ENCODE results near the gene SCAF4. TPM values are rescaled to one million over a fixed set of nuclear protein-coding genes. Genes with fewer than 3 reads are reported as not detected.

The SCAF4 gene
- total RNA-seq, 1 donor from 2014 or later, result 49.7 TPM

GRCh38 chr21:31731056-31731856, 662 bp downstream of the SCAF4 start:
- peak overlapping the region; percentile 96 for H3K4me3 Mint-ChIP-seq (ENCODE audit: unreplicated experiment)
- TF ChIP-seq, protein P1, sequence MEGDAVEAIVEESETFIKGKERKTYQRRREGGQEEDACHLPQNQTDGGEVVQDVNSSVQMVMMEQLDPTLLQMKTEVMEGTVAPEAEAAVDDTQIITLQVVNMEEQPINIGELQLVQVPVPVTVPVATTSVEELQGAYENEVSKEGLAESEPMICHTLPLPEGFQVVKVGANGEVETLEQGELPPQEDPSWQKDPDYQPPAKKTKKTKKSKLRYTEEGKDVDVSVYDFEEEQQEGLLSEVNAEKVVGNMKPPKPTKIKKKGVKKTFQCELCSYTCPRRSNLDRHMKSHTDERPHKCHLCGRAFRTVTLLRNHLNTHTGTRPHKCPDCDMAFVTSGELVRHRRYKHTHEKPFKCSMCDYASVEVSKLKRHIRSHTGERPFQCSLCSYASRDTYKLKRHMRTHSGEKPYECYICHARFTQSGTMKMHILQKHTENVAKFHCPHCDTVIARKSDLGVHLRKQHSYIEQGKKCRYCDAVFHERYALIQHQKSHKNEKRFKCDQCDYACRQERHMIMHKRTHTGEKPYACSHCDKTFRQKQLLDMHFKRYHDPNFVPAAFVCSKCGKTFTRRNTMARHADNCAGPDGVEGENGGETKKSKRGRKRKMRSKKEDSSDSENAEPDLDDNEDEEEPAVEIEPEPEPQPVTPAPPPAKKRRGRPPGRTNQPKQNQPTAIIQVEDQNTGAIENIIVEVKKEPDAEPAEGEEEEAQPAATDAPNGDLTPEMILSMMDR (IDR thresholded peaks at IDR 0.05; ENCODE audit: unreplicated experiment), result peak; percentile 19
- H3K27me3 Mint-ChIP-seq (ENCODE audit: unreplicated experiment), result peaks cover 6% of the 10 kb centered on the region
- no peaks in the 10 kb centered on the region for H3K9me3 Mint-ChIP-seq (ENCODE audit: unreplicated experiment)
- peak; percentile 63 for DNase-seq (ENCODE audit: low spot score)
- H3K36me3 Mint-ChIP-seq (ENCODE audit: low read depth, unreplicated experiment), result peaks cover 4% of the 10 kb centered on the region
- H3K4me1 Mint-ChIP-seq (ENCODE audit: unreplicated experiment), result peaks cover 10% of the 10 kb centered on the region
- H3K27ac Mint-ChIP-seq (ENCODE audit: unreplicated experiment), result peak overlapping the region; percentile 94

DNA sequence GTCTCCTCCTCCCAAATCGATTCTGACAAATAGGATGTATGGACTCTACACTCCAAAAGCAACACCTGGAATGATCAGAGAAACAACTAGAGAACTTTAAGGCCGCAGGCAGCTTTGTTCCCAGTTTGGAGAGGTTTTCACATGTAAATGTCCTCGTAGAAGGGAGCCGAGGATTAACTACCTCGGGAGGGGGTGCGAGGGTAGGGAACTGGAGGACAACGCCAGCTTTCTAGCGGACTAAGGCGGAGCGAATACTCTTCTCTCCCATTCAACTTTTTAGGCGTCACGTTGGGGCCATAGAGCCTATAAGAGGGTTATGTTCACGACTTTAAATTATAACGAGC, 1.2 kb downstream of the SCAF4 start:
- peak overlapping the region; percentile 96 for H3K4me3 Mint-ChIP-seq (ENCODE audit: unreplicated experiment)
- H3K9me3 Mint-ChIP-seq (ENCODE audit: unreplicated experiment), result no peaks in the 10 kb centered on the region
- peaks cover 4% of the 10 kb centered on the region for H3K36me3 Mint-ChIP-seq (ENCODE audit: low read depth, unreplicated experiment)
- H3K27ac Mint-ChIP-seq (ENCODE audit: unreplicated experiment), result peak overlapping the region; percentile 94
- DNase-seq (ENCODE audit: low spot score), result no peak
- TF ChIP-seq, protein P1 (IDR thresholded peaks at IDR 0.05; ENCODE audit: unreplicated experiment), result no peak
- peaks cover 6% of the 10 kb centered on the region for H3K27me3 Mint-ChIP-seq (ENCODE audit: unreplicated experiment)
- peaks cover 8% of the 10 kb centered on the region for H3K4me1 Mint-ChIP-seq (ENCODE audit: unreplicated experiment)

- TF ChIP-seq, protein P1 (IDR thresholded peaks at IDR 0.05; ENCODE audit: unreplicated experiment), result no peak
- peak overlapping the region; percentile 96 for H3K4me3 Mint-ChIP-seq (ENCODE audit: unreplicated experiment)
- no peak for DNase-seq (ENCODE audit: low spot score)
- H3K36me3 Mint-ChIP-seq (ENCODE audit: low read depth, unreplicated experiment), result peaks cover 4% of the 10 kb centered on the region
- no peaks in the 10 kb centered on the region for H3K9me3 Mint-ChIP-seq (ENCODE audit: unreplicated experiment)
- no peak overlapping the region for H3K27ac Mint-ChIP-seq (ENCODE audit: unreplicated experiment)
- H3K4me1 Mint-ChIP-seq (ENCODE audit: unreplicated experiment), result peaks cover 7% of the 10 kb centered on the region
- H3K27me3 Mint-ChIP-seq (ENCODE audit: unreplicated experiment), result peaks cover 6% of the 10 kb centered on the region
Observed at GRCh38 chr21:31729622-31730343, 2.1 kb downstream of the SCAF4 start.

- H3K27ac Mint-ChIP-seq (ENCODE audit: unreplicated experiment), result no peak overlapping the region
Observed at GRCh38 chr21:31728952-31729351, 3.0 kb downstream of the SCAF4 start.

More at GRCh38 chr21:31728952-31729351, 3.0 kb downstream of the SCAF4 start:
- peaks cover 4% of the 10 kb centered on the region for H3K36me3 Mint-ChIP-seq (ENCODE audit: low read depth, unreplicated experiment)
- H3K4me1 Mint-ChIP-seq (ENCODE audit: unreplicated experiment), result peaks cover 8% of the 10 kb centered on the region
- TF ChIP-seq, protein P1 (IDR thresholded peaks at IDR 0.05; ENCODE audit: unreplicated experiment), result no peak
- no peaks in the 10 kb centered on the region for H3K9me3 Mint-ChIP-seq (ENCODE audit: unreplicated experiment)
- peaks cover 6% of the 10 kb centered on the region for H3K27me3 Mint-ChIP-seq (ENCODE audit: unreplicated experiment)
- DNase-seq (ENCODE audit: low spot score), result no peak
- H3K4me3 Mint-ChIP-seq (ENCODE audit: unreplicated experiment), result no peak overlapping the region

All from endothelial cell (in vitro differentiated cells).